ENCODE data around the gene FHIP1B.

DNA sequence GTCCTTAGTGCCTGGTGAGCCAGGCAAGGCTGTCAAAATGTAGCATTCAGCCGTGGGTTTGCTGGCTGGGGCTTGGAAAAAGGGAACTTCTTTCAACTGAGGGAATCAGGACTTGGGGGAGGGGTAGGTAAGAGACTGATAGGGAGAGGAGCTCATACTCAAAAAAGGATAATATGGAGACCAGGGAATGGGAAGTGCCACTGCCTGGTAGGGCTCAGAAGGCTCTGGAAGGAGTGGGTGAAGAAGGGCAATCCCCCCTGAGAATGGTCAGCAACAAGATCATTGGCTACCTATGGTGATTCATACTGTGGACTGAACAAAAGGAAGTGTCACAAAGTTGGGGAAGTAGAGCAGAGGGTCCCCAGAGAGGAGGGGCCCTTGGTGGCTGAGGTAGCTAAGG is 6.3 kb upstream of the FHIP1B start:
- TF ChIP-seq, protein P1, sequence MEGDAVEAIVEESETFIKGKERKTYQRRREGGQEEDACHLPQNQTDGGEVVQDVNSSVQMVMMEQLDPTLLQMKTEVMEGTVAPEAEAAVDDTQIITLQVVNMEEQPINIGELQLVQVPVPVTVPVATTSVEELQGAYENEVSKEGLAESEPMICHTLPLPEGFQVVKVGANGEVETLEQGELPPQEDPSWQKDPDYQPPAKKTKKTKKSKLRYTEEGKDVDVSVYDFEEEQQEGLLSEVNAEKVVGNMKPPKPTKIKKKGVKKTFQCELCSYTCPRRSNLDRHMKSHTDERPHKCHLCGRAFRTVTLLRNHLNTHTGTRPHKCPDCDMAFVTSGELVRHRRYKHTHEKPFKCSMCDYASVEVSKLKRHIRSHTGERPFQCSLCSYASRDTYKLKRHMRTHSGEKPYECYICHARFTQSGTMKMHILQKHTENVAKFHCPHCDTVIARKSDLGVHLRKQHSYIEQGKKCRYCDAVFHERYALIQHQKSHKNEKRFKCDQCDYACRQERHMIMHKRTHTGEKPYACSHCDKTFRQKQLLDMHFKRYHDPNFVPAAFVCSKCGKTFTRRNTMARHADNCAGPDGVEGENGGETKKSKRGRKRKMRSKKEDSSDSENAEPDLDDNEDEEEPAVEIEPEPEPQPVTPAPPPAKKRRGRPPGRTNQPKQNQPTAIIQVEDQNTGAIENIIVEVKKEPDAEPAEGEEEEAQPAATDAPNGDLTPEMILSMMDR (IDR thresholded peaks at IDR 0.05), result no peak
- TF ChIP-seq POLR2AphosphoS5 (IDR thresholded peaks at IDR 0.05; ENCODE audit: insufficient read depth in 1 of 2, low read depth in 1 of 2) (no peak), POLR2A (IDR thresholded peaks at IDR 0.05) (no peak)

All from vagina (tissue), 2 donors.